Choroid plexus epithelial cell (primary cell): ENCODE measurements around the gene RPP14.

ENCODE experiments used
- DNase-seq: peaks from one replicate; pipeline ENCODE4 v3.0.0-alpha.2; 2010; ENCODE audit warnings: low read depth
- H3K4me3 ChIP-seq: 2 replicates; pipeline ENCODE4 v1.5.1; 2011; ENCODE audit warnings: low read depth, mild to moderate bottlenecking, control low read depth, low read length, moderate library complexity
- TF ChIP-seq, protein P1 (sequence below): conservative IDR thresholded peaks from 2 replicates; pipeline ENCODE4 v1.5.1; 2011; ENCODE audit warnings: low read depth, mild to moderate bottlenecking, control low read depth, inconsistent platforms, low read length, moderate library complexity

RPP14 gene

DNA sequence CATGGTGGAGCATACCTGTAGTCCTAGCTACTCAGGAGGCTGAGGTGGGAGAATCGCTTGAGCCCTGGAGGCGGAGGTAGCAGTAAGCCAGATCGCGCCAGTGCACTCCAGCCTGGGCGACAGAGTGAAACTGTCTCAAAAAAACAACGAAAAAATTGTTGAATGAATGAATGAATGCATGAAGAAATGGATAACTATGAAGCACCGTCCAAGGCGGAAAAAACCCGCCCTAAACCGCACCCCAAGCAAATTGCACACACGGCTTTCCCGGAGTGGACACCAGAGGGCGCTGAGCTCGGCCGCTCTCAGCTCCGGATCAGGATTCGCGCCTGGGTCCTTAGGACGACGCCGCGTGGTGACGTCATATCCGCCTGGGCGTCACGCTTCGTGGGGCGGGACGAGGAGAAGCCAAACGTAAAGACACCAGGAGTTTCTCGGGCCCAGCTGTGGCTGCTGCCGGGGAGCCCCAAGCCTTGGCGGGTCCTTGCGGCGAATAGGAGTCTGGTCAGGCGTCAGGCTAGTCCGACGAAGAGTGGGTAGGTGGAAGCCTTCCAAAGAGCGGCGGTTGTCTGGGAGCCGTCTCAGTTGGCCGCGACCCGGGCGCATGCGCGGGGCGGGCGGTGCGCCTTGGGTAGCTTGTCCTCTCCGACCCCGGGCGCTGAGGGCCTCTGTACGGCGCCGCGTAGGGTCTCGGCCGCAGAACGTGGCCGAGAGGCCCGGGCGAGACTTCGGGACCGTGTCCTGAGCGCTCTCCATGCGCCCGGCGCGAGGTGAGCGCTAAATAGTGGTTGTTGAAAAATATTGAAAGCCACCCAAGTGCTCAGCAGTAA, at the start of gene RPP14, which contains the start of gene HTD2:
RPP14 (plus strand) TSS at position 364 of the 830 bp plus-strand sequence. CDS start 4,085 bp downstream, outside the sequence.
HTD2 (plus strand) TSS at position 639 of the 830 bp plus-strand sequence. CDS start 11,094 bp downstream, outside the sequence.
- peak; percentile 98 for DNase-seq
- TF ChIP-seq, protein P1, sequence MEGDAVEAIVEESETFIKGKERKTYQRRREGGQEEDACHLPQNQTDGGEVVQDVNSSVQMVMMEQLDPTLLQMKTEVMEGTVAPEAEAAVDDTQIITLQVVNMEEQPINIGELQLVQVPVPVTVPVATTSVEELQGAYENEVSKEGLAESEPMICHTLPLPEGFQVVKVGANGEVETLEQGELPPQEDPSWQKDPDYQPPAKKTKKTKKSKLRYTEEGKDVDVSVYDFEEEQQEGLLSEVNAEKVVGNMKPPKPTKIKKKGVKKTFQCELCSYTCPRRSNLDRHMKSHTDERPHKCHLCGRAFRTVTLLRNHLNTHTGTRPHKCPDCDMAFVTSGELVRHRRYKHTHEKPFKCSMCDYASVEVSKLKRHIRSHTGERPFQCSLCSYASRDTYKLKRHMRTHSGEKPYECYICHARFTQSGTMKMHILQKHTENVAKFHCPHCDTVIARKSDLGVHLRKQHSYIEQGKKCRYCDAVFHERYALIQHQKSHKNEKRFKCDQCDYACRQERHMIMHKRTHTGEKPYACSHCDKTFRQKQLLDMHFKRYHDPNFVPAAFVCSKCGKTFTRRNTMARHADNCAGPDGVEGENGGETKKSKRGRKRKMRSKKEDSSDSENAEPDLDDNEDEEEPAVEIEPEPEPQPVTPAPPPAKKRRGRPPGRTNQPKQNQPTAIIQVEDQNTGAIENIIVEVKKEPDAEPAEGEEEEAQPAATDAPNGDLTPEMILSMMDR, result peak; percentile 96
- H3K4me3 ChIP-seq, result peak within 1 kb of the TSS; percentile 64

DNA sequence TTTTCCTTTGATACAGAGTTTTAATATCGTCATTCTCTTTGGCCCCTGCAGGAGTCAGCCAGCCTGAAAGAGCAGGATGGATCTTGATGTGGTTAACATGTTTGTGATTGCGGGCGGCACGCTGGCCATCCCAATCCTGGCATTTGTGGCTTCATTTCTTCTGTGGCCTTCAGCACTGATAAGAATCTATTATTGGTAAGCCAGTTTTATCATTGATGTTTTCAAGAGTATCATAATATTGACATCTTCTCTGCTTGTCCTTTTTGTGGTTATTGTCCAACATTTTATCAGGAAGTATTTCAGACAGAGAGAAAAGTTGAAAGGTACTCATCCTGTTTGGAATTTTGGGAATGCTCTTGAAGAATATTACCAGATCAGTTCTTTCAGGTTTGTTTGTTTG, 49.5 kb upstream of the RPP14 start:
- TF ChIP-seq, protein P1, result no peak
- no peak overlapping the region for H3K4me3 ChIP-seq
- DNase-seq, result no peak

DNA sequence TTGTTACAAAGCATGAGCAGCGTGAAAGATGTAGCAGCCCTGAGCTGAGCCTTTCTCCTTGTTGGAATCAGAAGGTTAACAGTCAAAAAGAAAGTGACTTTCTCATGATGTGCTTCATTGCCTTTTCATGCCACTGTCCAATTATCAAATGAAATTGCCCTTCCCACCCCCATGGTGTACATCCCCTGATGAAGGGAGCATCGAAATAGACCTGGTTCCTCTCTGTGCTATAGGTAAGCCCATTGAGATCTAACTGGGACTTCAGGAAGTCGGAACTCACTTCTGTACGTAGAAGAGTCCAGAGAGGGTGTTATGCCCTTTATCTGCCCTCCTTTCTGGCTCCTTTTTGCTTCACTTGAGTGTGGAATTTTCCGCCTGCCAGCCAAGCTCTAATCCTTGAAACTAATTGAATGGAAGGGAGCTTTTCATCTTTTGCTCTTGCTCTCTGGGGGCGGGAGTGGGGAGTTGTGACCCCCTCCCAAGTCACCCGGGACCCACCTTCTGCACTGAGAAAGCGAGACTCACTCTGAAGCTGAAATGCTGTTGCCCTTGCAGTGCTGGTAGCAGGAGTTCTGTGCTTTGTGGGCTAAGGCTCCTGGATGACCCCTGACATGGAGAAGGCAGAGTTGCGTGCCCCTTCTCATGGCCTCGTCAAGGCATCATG, 47.5 kb upstream of the RPP14 start:
- TF ChIP-seq, protein P1, result no peak
- H3K4me3 ChIP-seq, result no peak overlapping the region
- DNase-seq, result no peak

DNA sequence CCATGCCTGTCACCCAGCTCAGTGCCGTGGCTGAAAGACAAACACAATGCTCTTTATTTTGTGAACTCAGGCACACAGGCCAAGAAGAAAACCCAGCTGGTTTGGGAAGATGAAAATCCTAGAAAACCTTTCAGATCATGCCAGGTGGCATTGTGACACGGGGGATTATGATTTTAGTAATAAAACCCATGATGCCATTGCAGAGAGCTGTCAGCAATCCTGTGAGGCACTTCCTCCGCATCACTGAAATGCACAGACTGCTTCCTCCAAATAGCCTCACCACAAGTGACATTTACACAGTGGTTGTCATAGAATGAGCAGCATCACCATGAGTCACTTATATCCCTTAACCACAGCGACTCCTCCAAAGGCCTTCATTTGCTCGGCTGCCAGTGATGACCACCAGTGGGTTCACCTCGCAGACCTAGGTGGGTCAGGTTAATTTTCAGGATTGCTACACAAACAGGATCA, 45.7 kb upstream of the RPP14 start:
- TF ChIP-seq, protein P1, result no peak
- peak; percentile 57 for DNase-seq

DNA sequence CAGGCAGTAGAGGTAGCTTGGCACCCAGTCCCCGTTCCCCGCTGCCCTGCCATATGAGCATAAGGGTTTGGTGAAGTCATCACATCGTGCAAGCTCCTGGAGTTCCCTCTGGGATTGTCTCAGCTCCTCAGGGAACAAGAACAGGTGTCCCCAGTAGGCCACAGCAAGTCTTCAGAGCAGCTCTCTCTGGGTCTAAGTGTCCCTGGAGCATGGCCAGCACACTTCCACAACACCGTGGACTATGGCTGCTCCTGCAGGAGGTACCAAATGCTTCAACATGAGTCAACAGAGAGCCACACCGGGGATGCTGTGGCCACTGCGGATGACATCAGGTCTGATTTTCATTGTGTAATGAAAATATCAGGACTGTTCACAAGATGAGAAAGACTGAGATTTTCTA, 45.3 kb upstream of the RPP14 start:
- no peak overlapping the region for H3K4me3 ChIP-seq
- DNase-seq, result peak; percentile 58
- TF ChIP-seq, protein P1, result no peak

More for the DNA sequence above, 45.7 kb upstream of the RPP14 start:
- no peak overlapping the region for H3K4me3 ChIP-seq

DNA sequence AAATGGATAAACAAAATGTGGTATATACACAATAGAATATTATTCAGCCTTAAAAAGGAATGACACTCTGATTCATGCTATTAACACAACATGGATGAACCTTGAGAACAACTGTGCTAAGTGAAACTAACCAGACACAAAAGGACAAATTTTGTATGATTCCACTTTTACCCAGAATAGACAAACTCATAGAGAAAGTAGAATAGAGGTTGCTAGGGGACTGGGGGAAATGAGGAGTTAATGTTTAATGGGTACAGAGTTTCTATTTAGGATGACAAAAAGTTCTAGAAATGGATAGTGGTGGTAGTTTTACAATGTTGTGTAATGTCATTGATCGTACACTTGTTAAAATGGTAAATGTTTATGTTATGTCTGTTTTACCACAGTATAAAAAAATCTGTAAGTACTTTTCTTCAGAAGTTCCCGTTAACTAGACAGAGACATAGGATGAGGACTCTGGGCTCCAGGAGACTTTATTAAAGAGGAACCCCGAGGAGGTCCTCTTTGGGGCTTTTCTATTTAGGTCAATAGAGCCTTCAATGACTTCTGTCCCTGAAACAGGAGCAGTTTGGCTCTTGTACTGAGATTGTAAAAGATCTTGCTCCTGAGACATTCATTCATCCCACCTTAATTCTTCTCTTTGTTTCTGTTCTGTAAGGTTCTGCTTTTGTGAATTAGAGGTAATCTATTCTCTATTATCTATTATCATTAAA, 43.9 kb upstream of the RPP14 start:
- TF ChIP-seq, protein P1, result no peak
- no peak for DNase-seq

More for the DNA sequence above, 43.9 kb upstream of the RPP14 start:
- no peak overlapping the region for H3K4me3 ChIP-seq
